Cardiac fibroblast (primary cell): ENCODE results near the gene MIDN.
A peak's percentile ranks its signal among the peaks of the same experiment; 100 is the strongest.

Experiments used
- DNase-seq, 2 donors: peaks; one replicate each; pipeline versions ENCODE4 v3.0.0 to v3.0.0-alpha.2; 2010; ENCODE audit warnings: low read depth in 2 of 2
- H3K4me3 ChIP-seq, 2 donors: replicated peaks in 1 of 2; 1 replicate in 1 of 2; 2 replicates in 1 of 2; pipeline ENCODE4 v1.5.1; 2011; ENCODE audit warnings: low read depth in 2 of 2, low read length in 2 of 2, mild to moderate bottlenecking in 2 of 2, moderate library complexity in 1 of 2
- TF ChIP-seq, protein P1 (sequence below): IDR thresholded peaks from one replicate; pipeline ENCODE4 v1.5.1; 2011; ENCODE audit warnings: low read depth, mild to moderate bottlenecking, low read length, inconsistent platforms

Gene MIDN

DNA sequence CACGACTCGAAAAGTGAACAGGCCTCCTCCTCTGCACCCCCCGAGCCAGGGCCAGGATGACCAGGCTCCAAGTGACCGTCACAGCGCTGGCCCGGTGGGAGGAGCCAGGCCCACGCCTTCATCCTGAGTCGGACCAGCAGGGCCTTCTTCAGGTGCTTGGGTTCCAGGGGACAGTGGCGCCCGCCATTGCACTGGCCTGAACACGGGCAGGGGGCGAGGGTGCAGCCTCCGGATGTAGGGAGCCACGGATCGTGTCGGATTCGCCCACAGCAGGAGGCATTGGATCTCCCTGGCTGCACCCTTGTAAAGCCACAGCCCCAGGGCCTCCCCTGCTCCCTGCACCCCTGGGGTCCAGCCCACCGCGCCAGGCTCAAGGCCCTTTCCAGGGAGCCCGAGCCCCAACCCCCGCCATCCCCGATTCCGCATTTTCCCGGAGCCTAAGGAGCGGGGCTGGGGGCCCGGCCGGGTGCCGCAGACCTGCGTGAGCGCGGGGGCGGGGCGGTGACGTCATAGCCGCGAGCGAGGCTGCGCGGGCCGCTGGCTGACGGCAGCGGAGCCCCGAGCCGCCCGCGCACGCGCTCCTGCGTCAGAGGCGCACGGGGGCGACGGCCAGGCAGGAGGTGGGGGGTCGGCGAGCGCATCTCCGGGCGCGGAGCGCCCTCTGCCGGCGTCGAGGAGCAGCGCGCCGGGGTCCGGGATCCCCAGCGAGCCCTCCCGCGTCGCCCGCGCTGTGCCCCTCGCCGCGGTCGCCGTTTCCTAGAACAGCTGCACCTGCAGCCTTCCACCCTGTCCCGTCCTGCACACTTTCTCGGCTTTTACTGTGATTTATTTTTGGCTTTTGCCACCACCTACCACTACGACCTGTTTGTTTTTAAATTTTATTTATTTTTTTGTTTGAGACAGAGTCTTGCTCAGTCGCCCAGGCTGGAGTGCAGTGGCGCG lies 8.3 kb upstream of the MIDN start:
- DNase-seq: peak; percentile 88 to 95
- TF ChIP-seq, protein P1, sequence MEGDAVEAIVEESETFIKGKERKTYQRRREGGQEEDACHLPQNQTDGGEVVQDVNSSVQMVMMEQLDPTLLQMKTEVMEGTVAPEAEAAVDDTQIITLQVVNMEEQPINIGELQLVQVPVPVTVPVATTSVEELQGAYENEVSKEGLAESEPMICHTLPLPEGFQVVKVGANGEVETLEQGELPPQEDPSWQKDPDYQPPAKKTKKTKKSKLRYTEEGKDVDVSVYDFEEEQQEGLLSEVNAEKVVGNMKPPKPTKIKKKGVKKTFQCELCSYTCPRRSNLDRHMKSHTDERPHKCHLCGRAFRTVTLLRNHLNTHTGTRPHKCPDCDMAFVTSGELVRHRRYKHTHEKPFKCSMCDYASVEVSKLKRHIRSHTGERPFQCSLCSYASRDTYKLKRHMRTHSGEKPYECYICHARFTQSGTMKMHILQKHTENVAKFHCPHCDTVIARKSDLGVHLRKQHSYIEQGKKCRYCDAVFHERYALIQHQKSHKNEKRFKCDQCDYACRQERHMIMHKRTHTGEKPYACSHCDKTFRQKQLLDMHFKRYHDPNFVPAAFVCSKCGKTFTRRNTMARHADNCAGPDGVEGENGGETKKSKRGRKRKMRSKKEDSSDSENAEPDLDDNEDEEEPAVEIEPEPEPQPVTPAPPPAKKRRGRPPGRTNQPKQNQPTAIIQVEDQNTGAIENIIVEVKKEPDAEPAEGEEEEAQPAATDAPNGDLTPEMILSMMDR: peak; percentile 35
- peak overlapping the region; percentile 32 to 43 for H3K4me3 ChIP-seq

DNA sequence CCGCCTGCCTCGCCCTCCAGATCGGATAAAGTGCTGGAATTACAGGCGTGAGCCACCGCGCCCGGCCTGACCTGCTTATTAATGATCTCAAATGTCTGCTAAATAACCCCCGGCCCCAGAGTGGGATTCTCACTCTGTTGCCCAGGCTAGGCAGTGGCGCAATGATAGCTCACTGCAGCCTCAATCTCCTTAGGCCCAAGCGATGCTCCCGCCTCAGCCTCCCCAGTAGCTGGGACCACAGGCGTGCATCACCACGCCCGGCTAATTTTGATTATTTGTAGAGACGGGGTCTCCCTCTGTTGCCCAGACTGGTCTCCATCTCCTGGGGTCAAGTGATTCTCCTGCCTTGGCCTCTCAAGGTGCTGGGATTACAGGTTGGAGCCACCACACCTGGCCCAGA lies 7.5 kb upstream of the MIDN start:
- DNase-seq: no peak
- H3K4me3 ChIP-seq: no peak overlapping the region
- TF ChIP-seq, protein P1: no peak

DNA sequence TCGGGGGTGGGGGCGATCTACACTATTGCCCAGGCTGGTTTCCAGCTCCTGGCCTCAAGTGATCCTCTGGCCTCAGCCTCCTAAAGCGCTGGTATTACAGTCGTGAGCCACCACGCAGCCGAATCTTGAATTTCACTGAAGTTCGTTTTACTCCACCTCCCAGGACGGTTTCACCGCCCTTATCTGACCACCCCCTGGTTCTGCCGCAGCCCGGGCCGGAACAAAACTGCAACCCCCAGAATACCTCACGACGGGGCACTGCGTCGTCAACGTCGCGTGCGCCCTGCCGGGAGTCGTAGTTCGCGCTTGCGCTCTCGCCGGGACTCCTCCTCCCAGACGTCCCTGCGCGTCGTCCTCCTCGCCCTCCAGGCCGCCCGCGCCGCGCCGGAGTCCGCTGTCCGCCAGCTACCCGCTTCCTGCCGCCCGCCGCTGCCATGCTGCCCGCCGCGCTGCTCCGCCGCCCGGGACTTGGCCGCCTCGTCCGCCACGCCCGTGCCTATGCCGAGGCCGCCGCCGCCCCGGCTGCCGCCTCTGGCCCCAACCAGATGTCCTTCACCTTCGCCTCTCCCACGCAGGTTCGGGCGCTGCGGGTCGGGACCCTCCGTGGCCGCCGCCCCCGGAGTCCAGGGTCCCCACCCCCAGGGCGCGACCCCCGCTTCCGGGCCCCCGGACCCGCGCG lies 6.8 kb upstream of the MIDN start, which contains the start of gene ATP5F1D:
Gene ATP5F1D, plus strand, starts transcription at position 335 of the 679 bp plus-strand sequence. Its CDS starts 100 bp downstream, at position 435.
- DNase-seq: peak; percentile 95 to 96
- peak within 1 kb of the TSS; percentile 75 to 84 for H3K4me3 ChIP-seq
- TF ChIP-seq, protein P1: no peak

DNA sequence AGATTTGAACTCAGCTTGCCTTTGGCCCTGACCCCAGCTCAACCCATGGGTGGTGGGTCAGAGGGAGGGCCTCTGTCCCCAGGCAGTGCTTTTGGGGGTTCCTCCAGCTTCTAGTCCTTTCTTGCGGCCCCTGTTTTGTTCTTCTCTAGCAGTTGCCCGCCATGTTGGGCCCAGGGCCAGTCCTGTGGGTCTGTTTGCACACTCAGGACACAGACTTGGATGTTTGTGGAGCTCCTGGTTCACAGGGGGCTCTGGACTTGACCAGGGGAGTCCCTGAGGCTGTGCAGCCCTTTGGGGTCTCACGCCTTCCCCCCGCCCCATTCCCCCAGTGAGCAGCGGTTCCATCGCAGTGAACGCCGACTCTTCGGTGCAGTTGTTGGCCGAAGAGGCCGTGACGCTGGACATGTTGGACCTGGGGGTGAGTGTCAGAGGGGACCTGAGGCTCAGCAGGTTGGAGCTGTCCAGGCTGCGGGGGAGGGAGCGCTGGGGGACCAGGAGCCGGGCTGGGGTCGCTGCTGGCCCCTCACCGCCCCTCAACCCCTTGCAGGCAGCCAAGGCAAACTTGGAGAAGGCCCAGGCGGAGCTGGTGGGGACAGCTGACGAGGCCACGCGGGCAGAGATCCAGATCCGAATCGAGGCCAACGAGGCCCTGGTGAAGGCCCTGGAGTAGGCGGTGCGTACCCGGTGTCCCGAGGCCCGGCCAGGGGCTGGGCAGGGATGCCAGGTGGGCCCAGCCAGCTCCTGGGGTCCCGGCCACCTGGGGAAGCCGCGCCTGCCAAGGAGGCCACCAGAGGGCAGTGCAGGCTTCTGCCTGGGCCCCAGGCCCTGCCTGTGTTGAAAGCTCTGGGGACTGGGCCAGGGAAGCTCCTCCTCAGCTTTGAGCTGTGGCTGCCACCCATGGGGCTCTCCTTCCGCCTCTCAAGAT lies 4.4 kb upstream of the MIDN start:
- TF ChIP-seq, protein P1: peak; percentile 89
- peak; percentile 85 to 90 for DNase-seq
- H3K4me3 ChIP-seq: no peak overlapping the region

DNA sequence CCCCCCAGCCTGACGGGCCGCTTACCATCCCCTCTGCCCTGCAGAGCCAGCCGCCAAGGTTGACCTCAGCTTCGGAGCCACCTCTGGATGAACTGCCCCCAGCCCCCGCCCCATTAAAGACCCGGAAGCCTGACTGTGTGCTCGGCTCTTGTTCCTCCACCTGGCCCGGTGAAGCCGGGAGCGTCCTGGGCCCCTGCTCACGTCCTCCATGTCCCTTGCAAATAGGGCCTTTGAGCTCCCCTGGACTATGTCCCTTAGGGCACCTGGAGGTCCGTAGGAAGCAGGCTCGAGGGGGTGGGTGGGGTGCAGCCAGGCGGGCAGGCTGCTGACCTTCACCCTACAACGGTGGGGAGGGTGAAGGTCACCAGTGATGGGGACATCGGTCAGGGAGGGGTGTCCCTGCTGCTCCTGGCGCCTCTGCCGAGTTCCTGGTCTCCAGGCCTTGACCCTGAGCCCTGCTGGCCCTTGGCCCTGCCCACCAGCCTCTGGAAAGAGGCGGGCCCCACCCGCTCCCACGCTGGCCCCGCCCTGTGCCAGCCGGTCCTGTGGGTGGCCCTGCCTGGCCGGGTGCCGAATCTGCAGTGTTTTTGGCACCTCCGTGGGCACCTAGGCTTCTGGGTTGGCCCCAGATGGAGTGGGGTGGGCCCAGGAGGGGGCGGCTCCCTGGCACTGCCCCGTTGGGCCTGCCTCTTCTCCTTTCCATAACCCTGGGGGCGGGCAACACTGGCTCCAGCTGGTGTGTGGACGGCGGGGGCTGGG lies 3.5 kb upstream of the MIDN start:
- no peak for DNase-seq
- peak overlapping the region; percentile 0 to 21 for H3K4me3 ChIP-seq

More for the DNA sequence above, 3.5 kb upstream of the MIDN start:
- TF ChIP-seq, protein P1: no peak
